AG09319 (cell line): ENCODE measurements around the gene MAP1A.
A peak's percentile ranks its signal among the peaks of the same experiment; 100 is the strongest.

Experiments used
- DNase-seq: peaks from one replicate; pipeline ENCODE4 v3.0.0-alpha.2; 2010; ENCODE audit warnings: low read depth; ENCODE audit errors: extremely low read depth
- CTCF ChIP-seq: IDR thresholded peaks from 2 replicates; pipeline ENCODE4 v1.5.1; 2011; ENCODE audit warnings: low read depth, mild to moderate bottlenecking, inconsistent platforms, low read length, moderate library complexity

Gene MAP1A

GRCh38 chr15:43511012-43511885, 6.2 kb upstream of the MAP1A start:
- no peak for DNase-seq
- peak; percentile 24 for TF ChIP-seq CTCF

GRCh38 chr15:43513550-43513949, 3.9 kb upstream of the MAP1A start:
- DNase-seq: no peak
- no peak for TF ChIP-seq CTCF

- TF ChIP-seq CTCF: peak; percentile 61
- no peak for DNase-seq
These were observed 3.0 kb upstream of the MAP1A start for GRCh38 chr15:43514241-43515057.

GRCh38 chr15:43515741-43516140, 1.7 kb upstream of the MAP1A start:
- no peak for DNase-seq
- TF ChIP-seq CTCF: no peak

- peak; percentile 80 for DNase-seq
- TF ChIP-seq CTCF: no peak
These were observed 1.2 kb upstream of the MAP1A start for GRCh38 chr15:43516185-43516584.

GRCh38 chr15:43516801-43517353, 531 bp upstream of the MAP1A start:
- TF ChIP-seq CTCF: no peak
- DNase-seq: no peak
